Measurements from ENCODE around the gene NFIL3. TPM values are rescaled to one million over a fixed set of nuclear protein-coding genes. Genes with fewer than 3 reads are reported as not detected.

Gene NFIL3
- total RNA-seq, 2 donors from 2014 or later = 24.6 to 57.8 TPM

- ATAC-seq (ENCODE audit: insufficient number of reproducible peaks, low FRiP score, low read depth) (no peak), DNase-seq (ENCODE audit: low spot score) (no peak)
- no peak for TF ChIP-seq CTCF (IDR thresholded peaks at IDR 0.05)
- Histone ChIP-seq H3K4me1 (ENCODE audit: control insufficient read depth in 1 of 2, low read depth in 2 of 2) (peaks cover 8 to 20% of the 10 kb centered on the region in 2 donors), H3K36me3 (no peaks in the 10 kb centered on the region), H3K27me3 (replicated peaks; ENCODE audit: insufficient read depth) (no peaks in the 10 kb centered on the region), H3K4me3 (no peak overlapping the region), H3K9me3 (no peaks in the 10 kb centered on the region), H3K27ac (no peak overlapping the region)
Measured at GRCh38 chr9:91364702-91365101, 58.9 kb downstream of the NFIL3 start.

GRCh38 chr9:91364005-91364404 lies 59.6 kb downstream of the NFIL3 start:
- no peaks in the 10 kb centered on the region for H3K9me3 ChIP-seq
- H3K4me3 ChIP-seq = no peak overlapping the region
- H3K27ac ChIP-seq = no peak overlapping the region
- DNase-seq (ENCODE audit: low spot score) = no peak
- peaks cover 8 to 27% of the 10 kb centered on the region in 2 donors for H3K4me1 ChIP-seq (ENCODE audit: control insufficient read depth in 1 of 2, low read depth in 2 of 2)
- no peaks in the 10 kb centered on the region for H3K36me3 ChIP-seq
- no peak for ATAC-seq (ENCODE audit: insufficient number of reproducible peaks, low FRiP score, low read depth)
- no peaks in the 10 kb centered on the region for H3K27me3 ChIP-seq (replicated peaks; ENCODE audit: insufficient read depth)
- no peak for TF ChIP-seq CTCF (IDR thresholded peaks at IDR 0.05)

GRCh38 chr9:91362051-91362611 lies 61.5 kb downstream of the NFIL3 start:
- DNase-seq (ENCODE audit: low spot score) = no peak

GRCh38 chr9:91361291-91362050 lies 62.2 kb downstream of the NFIL3 start, which contains the start of gene AUH:
AUH (minus strand) TSS chr9:91361918; CDS start chr9:91361889, 29 bp downstream.
- peak within 1 kb of the TSS; percentile 95 for H3K4me3 ChIP-seq
- H3K27ac ChIP-seq = peak within 1 kb of the TSS; percentile 81 to 85
- no peaks in the 10 kb centered on the region for H3K27me3 ChIP-seq (replicated peaks; ENCODE audit: insufficient read depth)
- no peaks in the 10 kb centered on the region for H3K9me3 ChIP-seq
- DNase-seq (ENCODE audit: low spot score) (peak; percentile 31), ATAC-seq (ENCODE audit: insufficient number of reproducible peaks, low FRiP score, low read depth) (peak; percentile 79)
- TF ChIP-seq CTCF (IDR thresholded peaks at IDR 0.05) = no peak
- no peaks in the 10 kb centered on the region for H3K36me3 ChIP-seq
- H3K4me1 ChIP-seq (ENCODE audit: control insufficient read depth in 1 of 2, low read depth in 2 of 2) = peaks cover 14 to 27% of the 10 kb centered on the region in 2 donors

More at GRCh38 chr9:91362051-91362611, 61.5 kb downstream of the NFIL3 start:
- Histone ChIP-seq H3K36me3 (no peaks in the 10 kb centered on the region), H3K27me3 (replicated peaks; ENCODE audit: insufficient read depth) (no peaks in the 10 kb centered on the region), H3K4me3 (peak overlapping the region; percentile 95), H3K4me1 (ENCODE audit: control insufficient read depth in 1 of 2, low read depth in 2 of 2) (peaks cover 14 to 27% of the 10 kb centered on the region in 2 donors), H3K27ac (peak overlapping the region; percentile 81 to 85), H3K9me3 (no peaks in the 10 kb centered on the region)
- TF ChIP-seq CTCF (IDR thresholded peaks at IDR 0.05) = no peak
- no peak for ATAC-seq (ENCODE audit: insufficient number of reproducible peaks, low FRiP score, low read depth)

- peaks cover 14 to 27% of the 10 kb centered on the region in 2 donors for H3K4me1 ChIP-seq (ENCODE audit: control insufficient read depth in 1 of 2, low read depth in 2 of 2)
- H3K4me3 ChIP-seq = peak overlapping the region; percentile 95
- TF ChIP-seq CTCF (IDR thresholded peaks at IDR 0.05) = no peak
- no peak for DNase-seq (ENCODE audit: low spot score)
- H3K27ac ChIP-seq = peak overlapping the region; percentile 81 to 85
- H3K27me3 ChIP-seq (replicated peaks; ENCODE audit: insufficient read depth) = no peaks in the 10 kb centered on the region
- ATAC-seq (ENCODE audit: insufficient number of reproducible peaks, low FRiP score, low read depth) = no peak
- H3K36me3 ChIP-seq = no peaks in the 10 kb centered on the region
- H3K9me3 ChIP-seq = no peaks in the 10 kb centered on the region
Measured at GRCh38 chr9:91360551-91361290, 62.9 kb downstream of the NFIL3 start.

Measured in thoracic aorta (tissue), 2 donors.